C1 segment of cervical spinal cord (tissue), 14 donors: ENCODE measurements around the gene OR5W2.
"Not testable (repeated sequence)": the region's sequence is repeated elsewhere in the genome, so short reads cannot be mapped to it uniquely, and the experiment has no call there.

Experiments
- DNase-seq, 14 donors: peaks; one replicate each; lab custom pipeline; 2025; lab: John Stamatoyannopoulos, UW

The OR5W2 gene

GRCh38 chr11:55914482-55914881, at the start of gene OR5W2:
Gene OR5W2, minus strand, starts transcription at chr11:55914582. Its CDS starts 0 bp downstream, at chr11:55914582.
- DNase-seq = no peak

GRCh38 chr11:55956521-55956920, 42.1 kb upstream of the OR5W2 start:
- no peak for DNase-seq

DNA sequence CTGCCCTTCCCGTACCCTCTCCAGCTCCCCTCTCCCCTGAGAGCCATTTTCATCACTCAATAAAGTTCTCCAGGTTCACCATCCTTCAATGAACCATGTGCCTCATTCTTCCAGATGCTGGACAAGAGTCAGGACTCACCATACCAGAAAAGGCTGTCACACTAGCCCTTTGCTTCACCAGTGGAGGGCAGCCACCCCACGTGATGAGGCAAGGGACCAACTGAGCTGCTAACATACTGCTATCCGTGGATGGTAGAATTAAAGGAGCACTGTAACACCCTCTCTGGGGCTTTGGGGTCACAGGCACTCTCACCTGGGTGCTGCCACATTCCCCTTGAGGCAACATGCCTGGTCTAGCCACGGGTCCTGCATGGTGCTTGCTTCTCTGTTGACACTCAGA, 34.9 kb upstream of the OR5W2 start:
- DNase-seq = no peak

GRCh38 chr11:55942785-55943392, 28.5 kb upstream of the OR5W2 start:
- DNase-seq = no peak

- no peak for DNase-seq
These were observed 21.9 kb upstream of the OR5W2 start, which contains the start of gene OR5I1 for GRCh38 chr11:55936300-55936699. Gene OR5I1, minus strand, starts transcription at chr11:55936400. Its CDS starts 0 bp downstream, at chr11:55936400.

DNA sequence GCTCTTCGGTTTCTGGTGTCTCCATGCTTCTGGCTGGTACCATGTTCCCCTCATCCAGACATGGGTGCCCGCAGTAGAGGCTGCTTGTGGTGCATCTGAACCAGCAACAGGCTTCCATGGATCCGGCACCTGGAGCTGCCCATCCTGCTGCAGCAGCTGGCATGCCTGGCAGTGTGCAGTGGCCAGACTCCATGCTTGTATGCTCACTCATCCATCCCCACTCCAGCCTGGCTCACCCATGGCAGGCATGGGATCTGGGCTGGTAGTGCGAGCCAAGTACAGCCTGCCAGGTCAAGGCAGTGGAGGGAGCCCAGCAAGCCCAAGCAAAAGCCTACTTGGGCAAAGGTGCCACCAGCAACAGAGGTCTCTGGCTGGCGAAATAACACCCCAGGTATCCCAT, 6.2 kb upstream of the OR5W2 start:
- no peak for DNase-seq

DNA sequence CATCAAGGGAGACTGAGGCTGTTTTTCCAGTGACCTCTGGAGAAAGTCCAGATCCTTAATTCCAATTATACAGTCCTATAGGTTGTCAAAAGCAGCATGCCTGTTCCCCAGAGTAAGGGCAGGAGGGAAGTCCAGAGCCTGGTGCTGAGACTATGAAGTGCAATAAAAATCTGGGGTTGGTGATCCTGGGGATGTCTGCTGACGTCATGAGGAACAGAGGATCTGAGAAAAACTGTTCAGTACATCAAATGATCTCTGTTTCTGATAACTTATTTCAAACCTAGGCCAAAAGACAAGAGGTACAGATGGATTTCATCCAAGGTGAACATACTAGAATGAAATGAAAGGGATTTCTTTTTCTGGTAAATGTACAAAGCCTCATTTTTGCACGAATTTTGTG, 12.1 kb downstream of the OR5W2 start:
- no peak for DNase-seq

- no peak for DNase-seq
These were observed 19.2 kb downstream of the OR5W2 start for GRCh38 chr11:55895216-55895615.

DNA sequence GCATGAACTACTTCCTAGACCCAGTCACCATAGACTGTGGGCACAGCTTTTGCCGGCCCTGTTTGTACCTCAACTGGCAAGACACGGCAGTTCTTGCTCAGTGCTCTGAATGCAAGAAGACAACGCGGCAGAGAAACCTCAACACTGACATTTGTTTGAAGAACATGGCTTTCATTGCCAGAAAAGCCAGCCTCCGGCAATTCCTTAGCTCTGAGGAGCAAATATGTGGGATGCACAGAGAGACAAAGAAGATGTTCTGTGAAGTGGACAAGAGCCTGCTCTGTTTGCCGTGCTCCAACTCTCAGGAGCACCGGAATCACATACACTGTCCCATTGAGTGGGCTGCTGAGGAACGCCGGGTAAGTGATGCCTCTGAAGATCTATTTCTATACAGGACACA, 28.9 kb downstream of the OR5W2 start:
- not testable (repeated sequence) for DNase-seq

- DNase-seq = not testable (repeated sequence)
These were observed 29.4 kb downstream of the OR5W2 start for GRCh38 chr11:55884995-55885394.

DNA sequence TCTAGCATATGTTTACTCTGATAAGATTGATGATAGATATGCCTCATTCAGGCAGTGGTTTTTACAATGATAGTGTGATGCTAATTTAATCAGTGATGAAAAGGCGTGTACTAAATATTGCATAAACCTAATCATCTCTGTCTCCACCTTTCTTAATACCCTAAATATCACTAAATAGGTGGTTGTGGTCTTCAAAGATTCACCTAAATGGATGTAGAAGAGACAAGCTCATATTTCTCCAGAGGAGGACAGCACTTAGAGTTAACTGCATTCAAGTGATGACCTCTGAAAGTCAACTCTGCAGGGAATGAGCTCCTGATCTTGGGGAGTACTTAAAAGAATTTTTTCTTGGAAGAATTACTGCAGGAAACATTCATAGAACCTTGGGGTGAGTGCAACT, 31.4 kb downstream of the OR5W2 start, which contains the start of gene TRIM51:
TRIM51 (plus strand) TSS at position 301 of the 400 bp plus-strand sequence. CDS start 2,132 bp downstream, outside the sequence.
- DNase-seq = not testable (repeated sequence)

DNA sequence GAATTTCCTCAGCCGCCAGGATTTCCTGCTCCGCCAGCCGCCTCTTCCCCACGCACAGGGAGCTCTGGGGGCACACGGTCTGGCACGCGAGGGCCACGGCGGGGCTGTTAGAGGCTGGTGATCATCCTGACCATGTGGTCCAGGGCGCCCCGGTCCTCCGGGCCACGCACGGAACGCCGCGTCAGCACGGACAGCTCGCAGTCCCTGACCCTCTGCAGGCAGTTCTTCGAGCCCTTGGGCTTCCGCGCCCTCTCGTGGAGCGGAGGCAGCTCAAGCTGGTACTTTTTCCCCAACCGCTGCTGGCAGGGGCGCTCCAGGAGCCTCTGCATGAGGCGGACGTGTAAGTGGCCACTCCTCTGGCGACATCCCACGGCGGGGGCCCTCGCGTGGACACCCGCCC, 41.2 kb downstream of the OR5W2 start:
- not testable (repeated sequence) for DNase-seq

GRCh38 chr11:55872731-55873130, 41.7 kb downstream of the OR5W2 start:
- not testable (repeated sequence) for DNase-seq

- DNase-seq = not testable (repeated sequence)
These were observed 47.0 kb downstream of the OR5W2 start for GRCh38 chr11:55867354-55867753.
